ENCODE results near the gene PC.

PC gene

GRCh38 chr11:66862559-66863037 lies 95.6 kb downstream of the PC start:
- H3K36me3 ChIP-seq (ENCODE audit: control insufficient read depth, insufficient read depth, low read length) = no peaks in the 10 kb centered on the region
- H3K79me2 ChIP-seq = no peaks in the 10 kb centered on the region
- no peaks in the 10 kb centered on the region for H3K27me3 ChIP-seq (ENCODE audit: control insufficient read depth, insufficient read depth, low read length)
- no peak overlapping the region for H2AFZ ChIP-seq
- no peak overlapping the region for H3K4me2 ChIP-seq (ENCODE audit: low read length)
- no peak overlapping the region for H3K27ac ChIP-seq
- TF ChIP-seq, protein P1, sequence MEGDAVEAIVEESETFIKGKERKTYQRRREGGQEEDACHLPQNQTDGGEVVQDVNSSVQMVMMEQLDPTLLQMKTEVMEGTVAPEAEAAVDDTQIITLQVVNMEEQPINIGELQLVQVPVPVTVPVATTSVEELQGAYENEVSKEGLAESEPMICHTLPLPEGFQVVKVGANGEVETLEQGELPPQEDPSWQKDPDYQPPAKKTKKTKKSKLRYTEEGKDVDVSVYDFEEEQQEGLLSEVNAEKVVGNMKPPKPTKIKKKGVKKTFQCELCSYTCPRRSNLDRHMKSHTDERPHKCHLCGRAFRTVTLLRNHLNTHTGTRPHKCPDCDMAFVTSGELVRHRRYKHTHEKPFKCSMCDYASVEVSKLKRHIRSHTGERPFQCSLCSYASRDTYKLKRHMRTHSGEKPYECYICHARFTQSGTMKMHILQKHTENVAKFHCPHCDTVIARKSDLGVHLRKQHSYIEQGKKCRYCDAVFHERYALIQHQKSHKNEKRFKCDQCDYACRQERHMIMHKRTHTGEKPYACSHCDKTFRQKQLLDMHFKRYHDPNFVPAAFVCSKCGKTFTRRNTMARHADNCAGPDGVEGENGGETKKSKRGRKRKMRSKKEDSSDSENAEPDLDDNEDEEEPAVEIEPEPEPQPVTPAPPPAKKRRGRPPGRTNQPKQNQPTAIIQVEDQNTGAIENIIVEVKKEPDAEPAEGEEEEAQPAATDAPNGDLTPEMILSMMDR (IDR thresholded peaks at IDR 0.05) = no peak
- no peak overlapping the region for H3K9ac ChIP-seq
- no peak overlapping the region for H3K4me3 ChIP-seq (ENCODE audit: low read depth, low read length)
- no peaks in the 10 kb centered on the region for H3K4me1 ChIP-seq
- no peaks in the 10 kb centered on the region for H3K9me3 ChIP-seq (ENCODE audit: control insufficient read depth, low read length)

DNA sequence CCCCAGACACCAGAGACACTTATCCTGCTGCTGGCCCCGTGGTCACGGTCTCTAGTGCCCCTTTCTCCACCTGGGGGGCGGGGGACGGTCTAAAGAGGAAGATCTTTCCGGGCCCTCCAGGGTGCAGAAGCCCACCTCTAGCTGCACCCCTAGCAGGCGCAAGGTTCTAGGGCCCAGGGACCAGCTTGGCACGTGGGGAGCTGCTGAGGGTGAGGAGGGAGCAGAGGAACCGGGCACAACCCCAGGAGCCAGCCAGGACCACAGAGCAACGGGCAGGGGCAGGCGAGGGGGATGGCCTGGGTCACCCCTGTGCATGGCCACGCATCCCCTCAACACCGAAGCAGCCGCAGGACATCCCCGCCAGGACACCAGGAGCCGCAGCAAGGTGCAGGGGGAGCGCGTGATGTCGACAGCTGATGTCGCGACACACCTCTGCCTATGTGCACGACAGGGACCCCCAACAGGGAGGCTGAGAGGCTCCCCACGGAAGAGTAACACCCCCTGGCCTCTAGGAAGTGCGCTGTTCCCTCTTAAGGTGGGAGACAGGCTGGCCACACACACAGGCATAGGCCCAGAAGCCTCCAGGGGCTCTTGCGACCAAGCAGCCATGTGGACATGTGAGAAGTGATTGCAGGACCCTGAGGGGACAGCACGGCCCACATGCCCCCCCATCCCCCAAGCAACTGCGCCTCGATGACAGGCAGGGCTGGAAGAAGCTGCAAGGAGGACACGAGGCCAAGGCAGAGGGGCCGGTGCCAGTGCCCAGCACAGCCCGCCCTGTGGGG lies 96.2 kb downstream of the PC start:
- no peaks in the 10 kb centered on the region for H3K4me1 ChIP-seq
- no peaks in the 10 kb centered on the region for H3K36me3 ChIP-seq (ENCODE audit: control insufficient read depth, insufficient read depth, low read length)
- H3K9ac ChIP-seq = no peak overlapping the region
- no peaks in the 10 kb centered on the region for H3K27me3 ChIP-seq (ENCODE audit: control insufficient read depth, insufficient read depth, low read length)
- no peak overlapping the region for H3K4me2 ChIP-seq (ENCODE audit: low read length)
- no peak overlapping the region for H3K27ac ChIP-seq
- H3K79me2 ChIP-seq = no peaks in the 10 kb centered on the region
- no peaks in the 10 kb centered on the region for H3K9me3 ChIP-seq (ENCODE audit: control insufficient read depth, low read length)
- H2AFZ ChIP-seq = no peak overlapping the region
- H3K4me3 ChIP-seq (ENCODE audit: low read depth, low read length) = no peak overlapping the region
- TF ChIP-seq, protein P1 (IDR thresholded peaks at IDR 0.05) = no peak

GRCh38 chr11:66861038-66861773 lies 97.0 kb downstream of the PC start:
- no peaks in the 10 kb centered on the region for H3K4me1 ChIP-seq
- H3K79me2 ChIP-seq = no peaks in the 10 kb centered on the region
- H2AFZ ChIP-seq = no peak overlapping the region
- TF ChIP-seq, protein P1 (IDR thresholded peaks at IDR 0.05) = no peak
- H3K9ac ChIP-seq = no peak overlapping the region
- H3K4me3 ChIP-seq (ENCODE audit: low read depth, low read length) = no peak overlapping the region
- no peak overlapping the region for H3K27ac ChIP-seq
- no peaks in the 10 kb centered on the region for H3K36me3 ChIP-seq (ENCODE audit: control insufficient read depth, insufficient read depth, low read length)
- H3K27me3 ChIP-seq (ENCODE audit: control insufficient read depth, insufficient read depth, low read length) = no peaks in the 10 kb centered on the region
- no peaks in the 10 kb centered on the region for H3K9me3 ChIP-seq (ENCODE audit: control insufficient read depth, low read length)
- H3K4me2 ChIP-seq (ENCODE audit: low read length) = no peak overlapping the region

- TF ChIP-seq, protein P1 (IDR thresholded peaks at IDR 0.05) = no peak
- no peak overlapping the region for H3K9ac ChIP-seq
- H3K4me1 ChIP-seq = no peaks in the 10 kb centered on the region
- H3K27ac ChIP-seq = no peak overlapping the region
- H2AFZ ChIP-seq = no peak overlapping the region
- H3K4me2 ChIP-seq (ENCODE audit: low read length) = no peak overlapping the region
- no peaks in the 10 kb centered on the region for H3K36me3 ChIP-seq (ENCODE audit: control insufficient read depth, insufficient read depth, low read length)
- no peak overlapping the region for H3K4me3 ChIP-seq (ENCODE audit: low read depth, low read length)
- H3K79me2 ChIP-seq = no peaks in the 10 kb centered on the region
- no peaks in the 10 kb centered on the region for H3K9me3 ChIP-seq (ENCODE audit: control insufficient read depth, low read length)
- H3K27me3 ChIP-seq (ENCODE audit: control insufficient read depth, insufficient read depth, low read length) = no peaks in the 10 kb centered on the region
Observed at GRCh38 chr11:66860449-66860831, 97.7 kb downstream of the PC start.

All from parathyroid adenoma (tissue), 2 donors.